HG03103 (cell line): ENCODE results near the gene SUCLG2.

Experiments used
- ATAC-seq: cut with Tn5 transposase; IDR thresholded peaks from one replicate; pipeline ENCODE4 v1.9.1; 2021; ENCODE audit warnings: low read depth; ENCODE audit not compliant: unreplicated experiment

Gene SUCLG2

DNA sequence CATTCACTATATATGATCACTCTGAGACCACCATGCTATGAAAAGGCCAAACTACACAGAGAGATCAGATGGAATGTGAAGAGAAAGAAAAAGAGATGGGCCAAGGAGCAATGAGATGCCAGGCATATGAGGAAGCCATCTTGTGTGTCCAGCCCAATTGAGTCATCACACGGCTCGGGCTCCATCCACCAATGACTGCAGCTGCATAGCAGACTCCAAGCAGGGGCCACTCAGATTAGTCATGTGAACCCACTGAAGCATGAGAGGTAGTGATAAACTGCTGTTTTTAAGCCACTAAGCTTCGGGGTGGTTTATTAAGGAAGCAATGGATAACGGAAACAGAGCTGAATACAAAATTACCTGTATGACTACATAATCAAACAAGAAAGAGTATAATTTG lies 185.9 kb downstream of the SUCLG2 start:
- ATAC-seq: no peak

DNA sequence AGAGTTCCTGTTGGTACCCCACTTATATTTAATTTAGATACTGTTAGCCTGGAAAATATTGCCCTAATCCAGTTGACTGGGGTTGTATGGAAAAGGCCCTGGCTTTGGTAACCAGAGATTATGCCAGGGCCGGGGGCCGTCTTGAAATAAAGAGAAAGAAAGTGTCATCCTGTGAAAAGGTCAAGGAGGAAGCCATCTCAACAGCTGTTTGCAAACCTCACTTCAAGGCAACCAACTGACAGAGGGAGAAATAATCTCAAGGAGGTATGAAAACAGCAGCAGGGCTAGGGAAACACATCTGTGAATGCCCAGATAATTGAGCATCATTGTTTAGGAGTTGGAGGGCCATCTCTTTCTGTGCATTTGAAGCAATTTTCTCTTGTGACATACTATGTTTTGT lies 190.8 kb downstream of the SUCLG2 start:
- ATAC-seq: no peak

DNA sequence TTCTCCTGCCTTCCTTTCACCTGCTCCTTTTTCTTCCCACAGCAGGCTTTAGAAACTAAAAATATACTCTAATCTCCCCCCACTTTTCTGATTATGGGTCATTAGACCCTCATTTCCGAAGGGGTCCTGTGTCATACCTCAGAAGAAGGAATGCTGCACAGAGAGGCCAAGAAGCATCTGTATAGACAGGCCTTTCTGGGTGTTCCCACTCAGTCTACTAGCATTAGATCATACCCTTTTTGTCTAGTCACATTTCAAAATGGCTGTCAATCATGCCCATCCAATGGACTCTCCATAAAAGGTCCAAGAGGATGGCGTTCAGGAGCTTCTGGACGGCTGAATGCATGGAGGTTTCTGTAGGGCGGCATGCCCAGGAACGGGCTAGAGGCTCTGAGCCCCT lies 192.2 kb downstream of the SUCLG2 start:
- no peak for ATAC-seq

DNA sequence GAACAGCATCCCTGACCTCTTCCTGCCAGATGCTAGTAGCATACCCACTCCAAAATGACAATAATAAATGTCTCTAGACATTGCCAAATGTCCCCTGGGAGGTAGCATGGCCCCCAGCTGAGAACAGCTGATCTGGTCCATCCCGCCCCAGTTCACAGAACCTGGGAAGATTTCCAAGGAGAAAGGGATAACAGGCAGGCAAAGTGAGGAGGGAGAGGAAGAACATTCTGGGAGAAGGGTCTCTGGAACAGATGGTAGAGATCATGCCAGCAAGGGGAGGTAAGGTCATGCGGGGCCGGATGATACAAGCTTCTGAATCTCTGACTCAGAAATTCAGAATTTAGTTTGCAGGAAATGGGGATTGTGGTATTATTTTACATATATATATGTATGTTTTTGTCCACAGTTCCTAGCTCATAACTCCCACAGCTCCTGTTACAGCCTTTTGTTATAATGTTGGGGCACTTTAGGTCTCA lies 192.7 kb downstream of the SUCLG2 start:
- no peak for ATAC-seq

DNA sequence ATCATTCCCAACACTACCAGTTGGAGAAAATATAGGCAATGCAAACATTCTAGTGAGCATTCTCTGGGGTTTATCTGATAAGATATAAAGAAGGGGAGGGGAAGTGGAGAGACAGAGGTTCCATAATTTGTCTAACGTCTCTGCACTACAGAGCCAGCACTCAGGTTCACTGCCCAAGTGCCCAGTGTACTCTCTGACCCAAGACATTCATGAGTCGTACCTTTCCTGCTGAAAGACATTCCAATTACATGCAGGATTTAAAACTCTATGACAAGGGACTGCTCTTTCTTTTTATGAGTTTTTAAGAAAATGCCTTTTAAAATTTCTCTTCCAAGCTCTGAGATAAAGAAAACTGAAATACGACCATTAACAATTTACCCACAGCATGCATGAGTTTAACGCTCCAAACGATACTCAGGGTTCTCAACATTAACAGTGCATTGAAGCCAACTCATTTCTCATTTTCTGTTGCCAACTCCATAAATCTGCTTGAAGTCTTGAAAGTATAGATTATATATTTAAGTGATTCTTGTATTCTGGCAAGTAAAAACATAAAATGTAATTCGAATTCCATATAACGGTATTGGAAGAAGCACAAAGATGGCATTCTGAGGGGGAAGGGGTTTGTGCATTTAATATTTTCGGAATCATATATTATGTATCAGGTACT lies 193.4 kb downstream of the SUCLG2 start:
- ATAC-seq: no peak

DNA sequence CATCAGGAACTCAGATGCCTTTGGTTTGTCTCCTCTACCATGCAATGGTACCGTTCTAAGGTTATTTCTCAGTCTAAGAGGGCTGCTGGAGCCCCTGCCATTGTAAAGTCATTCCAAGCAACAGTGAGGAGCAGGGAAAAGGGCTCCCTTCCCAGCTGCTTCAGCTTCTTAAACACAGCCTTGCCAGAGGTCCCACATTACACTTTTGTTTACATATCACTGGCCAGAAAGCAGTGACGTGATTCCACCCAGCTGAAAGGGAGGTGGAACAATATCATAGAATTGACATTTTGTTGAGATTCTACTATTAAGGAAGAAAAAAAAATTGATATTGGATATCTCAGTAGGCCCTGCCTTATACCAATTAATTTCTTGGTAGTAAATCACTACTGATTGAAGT lies 194.6 kb downstream of the SUCLG2 start:
- no peak for ATAC-seq

DNA sequence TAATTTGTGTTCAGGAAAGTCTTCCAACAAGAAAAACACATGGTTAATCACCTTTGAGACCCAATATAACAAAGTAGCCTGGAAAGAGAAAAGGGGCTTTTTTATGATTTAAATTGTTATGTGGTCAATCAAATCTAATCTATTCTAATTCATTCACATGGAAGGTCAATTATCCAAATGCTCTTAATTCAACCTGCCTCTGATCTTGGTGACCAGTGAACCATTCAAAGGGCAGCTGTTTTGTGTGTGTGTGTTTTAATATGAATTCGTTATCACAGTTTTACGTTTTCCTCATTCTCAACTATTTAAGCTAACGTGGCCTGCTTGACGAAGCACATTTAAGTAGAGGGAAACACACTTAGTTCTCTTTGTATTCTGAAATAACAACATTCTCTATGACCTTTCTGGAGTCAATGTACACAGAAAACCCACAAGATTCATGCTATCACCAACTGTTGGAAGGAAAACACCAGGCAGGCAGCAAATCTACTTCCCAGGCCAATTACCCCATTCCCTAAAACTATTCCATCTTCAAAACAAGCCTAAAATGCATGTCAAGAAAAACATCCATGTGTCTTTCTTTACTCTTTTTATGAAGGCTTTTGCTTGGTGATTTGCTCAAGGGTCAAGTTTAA lies 195.4 kb downstream of the SUCLG2 start:
- no peak for ATAC-seq

DNA sequence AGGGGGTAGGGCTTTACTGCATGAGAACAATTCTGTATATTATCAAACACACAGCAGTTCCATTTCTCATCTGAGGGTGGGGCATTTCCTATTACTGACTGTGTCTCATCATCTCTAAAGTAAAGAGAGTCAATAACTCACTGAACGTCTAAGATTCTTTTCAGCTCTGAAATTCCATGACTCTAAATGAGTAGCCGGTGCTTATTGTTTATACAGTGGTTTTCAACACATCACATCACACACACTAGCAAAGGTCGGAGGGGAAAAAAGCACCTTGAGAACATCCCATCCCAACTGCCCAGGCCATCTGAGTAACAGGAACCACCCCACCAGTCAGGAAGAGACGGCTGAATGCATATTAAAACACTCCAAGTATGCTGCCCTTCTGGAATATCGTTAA lies 196.0 kb downstream of the SUCLG2 start:
- ATAC-seq: no peak

DNA sequence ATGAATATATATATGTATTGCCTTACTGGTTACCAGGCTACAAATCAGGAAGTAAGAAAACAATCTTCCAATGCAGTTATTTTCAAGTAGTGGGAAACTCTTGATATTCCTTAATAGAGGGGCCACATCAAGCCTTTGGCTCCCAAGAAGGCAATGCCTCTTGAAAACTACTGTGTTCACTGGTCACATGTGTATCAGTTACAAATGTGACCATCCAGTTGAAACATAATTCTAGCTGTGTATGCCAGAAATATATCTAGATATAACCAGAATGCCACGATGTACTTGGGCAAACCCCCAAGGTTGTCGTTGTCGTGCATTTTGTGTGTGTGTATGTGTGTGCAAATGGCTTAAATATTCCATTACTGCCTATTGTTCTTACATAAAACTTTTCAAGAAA lies 200.8 kb downstream of the SUCLG2 start:
- no peak for ATAC-seq

DNA sequence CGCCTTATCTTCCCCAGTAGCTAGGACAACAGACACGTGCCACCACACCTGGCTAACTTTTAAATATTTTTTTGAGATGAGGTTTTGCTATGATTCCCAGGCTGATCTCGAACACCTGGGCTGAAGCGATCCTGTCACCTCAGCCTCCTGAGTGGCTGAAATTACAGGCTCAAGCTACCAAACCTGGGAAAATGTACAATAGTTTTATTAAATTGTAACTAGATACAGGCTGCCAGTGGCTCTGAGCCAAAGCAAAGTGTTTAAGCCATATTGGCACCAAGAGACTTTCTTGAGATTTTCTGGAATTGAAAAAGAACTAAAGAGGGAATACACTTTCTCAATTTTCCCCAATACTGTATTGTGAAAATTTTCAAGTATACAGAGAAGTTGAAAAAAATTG lies 204.3 kb downstream of the SUCLG2 start:
- no peak for ATAC-seq

DNA sequence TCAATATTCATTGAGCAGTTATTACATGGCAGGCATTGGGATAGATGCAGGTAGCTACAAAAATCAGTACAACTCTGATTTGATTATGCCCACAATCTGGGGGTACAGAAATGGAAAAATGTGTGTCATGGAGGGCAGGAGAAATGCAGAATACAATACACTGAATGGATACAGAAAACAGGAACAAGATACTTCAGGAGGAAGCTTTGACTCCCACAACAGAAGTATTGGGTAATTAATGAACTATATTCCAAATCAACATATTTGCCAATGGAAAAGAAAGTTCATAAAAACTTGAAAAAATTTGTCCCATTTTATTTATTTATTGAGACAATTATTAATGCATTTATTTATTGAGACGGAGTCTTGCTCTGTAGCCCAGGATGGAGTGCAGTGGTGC lies 207.0 kb downstream of the SUCLG2 start:
- ATAC-seq: no peak

DNA sequence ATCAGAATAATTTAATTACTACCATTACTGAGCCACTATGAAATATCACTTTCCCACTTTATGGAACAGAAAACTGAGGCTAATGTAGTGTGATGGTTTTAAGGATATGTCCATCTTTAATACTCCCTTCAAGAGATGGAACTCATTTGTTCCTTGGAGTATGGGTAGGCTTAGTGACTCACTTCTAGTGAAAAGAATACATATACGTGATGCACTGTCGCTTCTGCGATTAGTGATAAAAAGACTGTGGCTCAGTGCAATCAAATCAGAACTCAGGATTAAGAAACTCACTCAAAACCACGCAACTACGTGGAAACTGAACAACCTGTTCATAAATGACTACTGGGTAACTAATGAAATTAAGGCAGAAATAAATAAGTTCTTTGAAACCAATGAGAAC lies 216.6 kb downstream of the SUCLG2 start:
- ATAC-seq: no peak

DNA sequence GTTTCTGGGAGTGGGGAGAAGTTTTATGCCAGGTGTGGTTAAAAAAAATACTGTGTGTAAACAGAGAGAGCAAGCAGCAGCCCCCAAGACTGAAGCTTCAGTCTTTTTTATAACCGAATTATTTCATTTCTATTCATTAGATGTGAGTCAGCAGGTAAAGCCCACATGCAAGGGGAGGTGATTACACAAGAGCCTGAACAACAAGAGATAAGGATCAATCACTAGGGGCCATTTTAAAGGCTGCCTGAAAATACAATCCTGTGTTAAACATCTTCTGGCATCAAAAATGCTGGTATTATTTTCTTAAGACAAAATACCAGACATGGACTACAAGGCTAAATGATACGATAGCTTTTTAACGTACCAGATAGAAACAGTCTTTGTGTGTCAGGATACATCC lies 217.3 kb downstream of the SUCLG2 start:
- ATAC-seq: no peak

DNA sequence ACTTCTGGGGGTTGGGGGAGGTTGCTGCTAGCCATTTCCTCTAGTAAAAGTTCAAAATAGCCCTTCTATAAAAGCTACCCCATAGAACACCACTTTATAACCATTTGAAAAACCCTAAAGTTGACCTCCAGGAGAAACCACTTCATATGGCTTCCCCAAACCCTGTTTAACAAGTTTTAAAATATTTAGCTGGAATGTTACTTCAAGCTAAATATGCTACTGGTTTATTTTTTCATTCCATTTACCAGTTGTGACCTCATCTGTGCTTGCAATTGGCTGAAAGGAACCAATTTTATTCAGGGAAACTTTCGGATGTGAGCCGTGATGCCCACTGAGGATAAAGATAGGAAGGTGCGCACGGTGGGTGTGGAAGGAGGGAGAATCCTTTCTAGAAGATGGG lies 221.3 kb downstream of the SUCLG2 start:
- no peak for ATAC-seq

DNA sequence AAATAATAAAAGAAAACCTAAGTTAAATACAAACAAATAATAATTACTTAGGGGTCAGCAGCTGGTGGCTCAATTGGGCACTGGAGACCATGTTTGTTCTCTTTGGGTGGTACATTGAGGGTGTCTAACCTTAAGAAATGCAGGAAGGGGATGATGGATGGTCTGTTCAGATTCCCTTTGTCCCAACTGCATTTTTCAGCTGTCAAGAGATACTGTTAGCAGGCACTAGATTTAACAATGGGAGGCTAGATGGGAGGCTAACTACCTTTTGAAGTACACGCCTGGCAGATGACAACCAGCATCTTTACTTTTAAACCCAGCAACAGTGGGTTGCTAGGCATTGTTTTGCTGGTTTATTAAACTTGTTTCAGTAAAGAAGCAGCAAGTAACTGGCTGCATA lies 222.5 kb downstream of the SUCLG2 start:
- ATAC-seq: no peak

DNA sequence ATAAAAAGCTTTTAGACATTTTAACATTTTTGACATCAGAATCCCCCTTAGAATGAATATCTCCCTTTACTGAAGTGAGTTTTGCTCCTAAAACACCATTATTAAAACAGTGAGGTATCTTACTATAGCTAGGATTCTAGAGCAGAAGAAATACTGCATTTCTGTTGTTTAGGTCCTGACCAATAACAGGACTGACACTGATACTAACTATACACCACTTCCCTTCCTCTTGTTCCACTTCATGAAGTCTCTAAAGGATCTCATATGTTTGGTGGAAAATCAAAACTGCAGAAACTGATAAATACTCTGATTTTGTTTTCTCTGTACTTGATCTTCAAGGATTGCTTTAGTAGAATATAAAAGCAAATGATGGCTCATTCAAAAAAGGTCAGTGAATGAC lies 230.7 kb downstream of the SUCLG2 start:
- no peak for ATAC-seq

DNA sequence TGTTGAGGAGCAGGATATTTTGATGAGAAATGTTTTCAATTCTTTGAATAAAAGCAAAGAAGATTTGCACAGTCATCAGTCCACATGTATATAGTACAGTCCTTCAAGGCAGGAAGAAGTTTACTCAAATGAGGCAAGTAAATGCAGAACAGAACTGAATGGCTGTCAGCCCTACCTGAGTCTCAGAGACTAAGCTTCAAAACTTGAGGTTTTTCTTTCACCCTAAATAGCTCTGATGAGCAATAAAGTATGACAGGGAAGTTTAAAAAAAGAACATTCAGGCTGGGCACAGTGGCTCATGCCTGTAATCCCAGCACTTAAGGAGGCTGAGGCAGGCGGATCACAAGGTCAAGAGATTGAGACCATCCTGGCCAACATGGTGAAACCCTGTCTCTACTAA lies 232.5 kb downstream of the SUCLG2 start:
- no peak for ATAC-seq

DNA sequence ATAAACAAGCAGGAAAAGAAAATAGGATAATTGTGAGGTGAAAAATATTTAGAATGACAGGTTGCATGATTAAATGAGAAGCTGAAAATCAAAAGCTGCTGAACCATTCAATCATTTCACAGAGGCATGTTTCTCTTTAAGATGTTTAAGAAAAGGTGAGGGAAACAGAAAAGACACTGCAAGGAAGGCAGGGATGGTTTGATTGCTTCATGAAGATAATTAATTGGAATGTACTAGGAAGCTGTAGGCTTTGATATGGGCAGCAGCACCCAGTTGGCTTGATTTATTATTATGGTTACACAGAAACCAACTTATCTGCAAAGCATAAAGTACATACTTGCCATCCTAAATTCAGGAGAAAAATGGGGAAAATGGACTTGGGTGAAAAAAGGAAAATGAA lies 234.6 kb downstream of the SUCLG2 start:
- no peak for ATAC-seq

DNA sequence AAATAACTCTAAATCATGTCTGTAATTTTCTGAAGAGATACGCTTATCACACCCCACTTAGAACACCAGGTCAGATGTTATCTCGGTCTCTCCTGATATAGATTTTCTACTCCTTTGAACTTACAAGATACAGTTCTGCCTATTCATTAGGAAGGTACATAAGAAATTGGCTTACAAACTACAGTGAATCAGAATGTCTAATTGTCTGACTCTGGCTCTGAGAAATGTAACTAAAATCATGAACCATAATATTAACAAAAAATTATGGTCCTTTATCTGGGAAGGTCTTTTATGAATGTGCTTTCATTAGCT lies 235.2 kb downstream of the SUCLG2 start:
- no peak for ATAC-seq

DNA sequence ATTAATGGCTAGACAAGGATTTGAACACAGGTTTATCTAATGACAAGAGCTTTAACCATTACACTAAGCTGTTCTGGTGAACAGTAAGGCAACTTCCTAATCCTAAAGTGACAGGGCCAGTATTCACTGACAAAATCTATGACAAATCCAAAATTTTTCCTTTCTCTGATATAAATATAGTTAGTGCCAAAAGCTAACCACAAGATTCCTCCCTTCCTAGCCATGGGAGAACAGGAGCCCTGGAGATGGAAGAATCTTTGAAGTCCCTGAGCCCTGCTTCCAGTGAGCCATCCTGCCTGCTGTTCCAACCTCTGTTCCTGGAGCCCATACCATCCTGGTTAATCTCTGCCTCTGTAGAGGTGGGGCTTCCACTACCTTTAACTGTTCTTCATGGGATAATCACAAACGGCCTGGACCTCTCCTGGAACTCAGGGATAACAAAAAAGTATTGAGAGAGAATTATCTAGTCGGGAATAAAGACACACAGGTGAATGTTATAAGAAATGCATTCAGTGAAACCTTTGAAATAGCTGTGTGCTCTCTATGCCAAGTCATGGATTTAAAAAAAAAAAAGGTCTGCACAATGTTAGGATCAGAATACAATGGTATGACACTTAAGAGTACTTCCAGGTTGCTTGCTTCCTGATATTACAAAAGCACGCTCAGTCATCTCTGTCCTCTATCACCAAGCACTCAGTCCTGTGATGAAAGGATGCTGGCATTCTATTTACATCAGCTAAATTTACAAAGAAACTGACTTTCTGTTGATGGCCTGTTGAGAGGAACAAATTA lies 235.8 kb downstream of the SUCLG2 start:
- no peak for ATAC-seq

DNA sequence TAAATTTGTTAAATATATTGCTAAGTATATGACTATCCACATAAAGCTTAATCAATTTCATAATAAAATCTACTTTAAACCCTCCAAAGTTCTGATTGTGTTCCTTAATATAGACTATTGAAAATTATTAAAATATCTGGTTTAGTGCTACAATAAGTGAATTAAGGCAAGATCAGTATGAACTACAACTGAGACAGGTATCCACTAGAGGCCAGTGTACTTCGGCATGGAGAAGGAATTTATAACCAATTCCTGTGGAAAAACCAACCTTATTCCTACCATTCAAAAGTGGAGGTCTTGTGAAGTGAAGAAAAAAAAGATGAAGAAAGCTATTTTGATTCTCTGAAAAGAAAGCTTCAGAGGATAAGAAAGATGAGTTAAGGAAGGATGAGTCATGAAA lies 237.7 kb downstream of the SUCLG2 start:
- no peak for ATAC-seq

DNA sequence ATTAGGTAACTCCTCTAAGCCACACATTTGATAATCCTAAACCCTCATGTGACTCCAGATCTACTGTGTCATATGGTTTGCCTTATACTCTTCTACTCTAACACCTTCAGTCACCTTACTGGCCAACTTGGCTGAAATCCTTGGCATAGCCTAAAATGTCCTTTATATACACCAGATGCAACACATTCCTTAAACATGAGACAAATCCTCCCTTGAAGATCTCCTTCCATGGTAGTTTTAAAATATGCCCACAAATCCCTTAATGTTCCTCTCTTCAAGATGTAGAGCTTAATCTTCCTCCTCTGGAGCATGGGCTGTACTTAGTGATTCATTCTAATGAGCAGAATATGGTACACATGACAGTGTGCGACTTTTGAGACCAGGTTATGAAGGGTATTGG lies 238.9 kb downstream of the SUCLG2 start:
- no peak for ATAC-seq
